HUDEP-2 (cell line): ENCODE results near the gene TACC2.

Experiments used
- DNase-seq, 76 experiments: peaks; one replicate each; lab custom pipeline; 2025; ENCODE audit not compliant: unreplicated experiment in 76 of 76; lab: John Stamatoyannopoulos, UW

Gene TACC2

DNA sequence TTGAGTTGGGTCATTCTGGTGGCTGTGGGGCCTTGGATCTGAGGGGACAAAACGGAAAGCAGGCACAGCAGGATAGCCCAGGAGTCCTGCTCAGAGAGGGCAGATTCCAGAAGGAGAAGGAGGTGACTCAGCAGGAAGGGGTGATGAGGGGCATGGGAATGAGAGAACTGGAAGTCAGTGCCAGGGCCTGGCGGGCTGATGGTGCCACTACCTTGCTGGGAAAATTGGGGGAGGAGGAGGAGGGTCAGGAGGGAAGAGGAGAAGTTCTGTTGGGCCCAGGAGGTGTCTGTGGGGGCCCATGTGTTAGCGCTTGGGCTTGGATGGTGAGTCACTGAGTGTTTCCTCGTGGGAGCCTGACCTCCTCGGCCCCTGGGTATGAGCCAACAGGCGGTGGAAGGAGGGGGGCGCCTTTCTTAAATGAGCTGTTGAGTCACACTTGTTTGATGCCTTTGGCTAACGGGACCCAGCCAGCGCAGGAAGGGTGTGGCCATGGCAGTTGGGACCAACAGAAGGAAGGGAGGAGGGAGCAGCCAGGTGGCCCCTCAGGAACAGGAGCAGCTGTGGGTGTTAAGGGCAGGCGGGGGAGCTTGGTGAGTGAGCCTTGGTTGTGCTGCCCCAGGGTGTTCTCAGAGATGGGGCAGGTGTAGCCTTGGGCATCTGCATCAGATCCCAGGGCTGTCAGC, 152.1 kb downstream of the TACC2 start:
- DNase-seq, result peak in 61 of 76 experiments; percentile 8 to 85 (median 44)

DNA sequence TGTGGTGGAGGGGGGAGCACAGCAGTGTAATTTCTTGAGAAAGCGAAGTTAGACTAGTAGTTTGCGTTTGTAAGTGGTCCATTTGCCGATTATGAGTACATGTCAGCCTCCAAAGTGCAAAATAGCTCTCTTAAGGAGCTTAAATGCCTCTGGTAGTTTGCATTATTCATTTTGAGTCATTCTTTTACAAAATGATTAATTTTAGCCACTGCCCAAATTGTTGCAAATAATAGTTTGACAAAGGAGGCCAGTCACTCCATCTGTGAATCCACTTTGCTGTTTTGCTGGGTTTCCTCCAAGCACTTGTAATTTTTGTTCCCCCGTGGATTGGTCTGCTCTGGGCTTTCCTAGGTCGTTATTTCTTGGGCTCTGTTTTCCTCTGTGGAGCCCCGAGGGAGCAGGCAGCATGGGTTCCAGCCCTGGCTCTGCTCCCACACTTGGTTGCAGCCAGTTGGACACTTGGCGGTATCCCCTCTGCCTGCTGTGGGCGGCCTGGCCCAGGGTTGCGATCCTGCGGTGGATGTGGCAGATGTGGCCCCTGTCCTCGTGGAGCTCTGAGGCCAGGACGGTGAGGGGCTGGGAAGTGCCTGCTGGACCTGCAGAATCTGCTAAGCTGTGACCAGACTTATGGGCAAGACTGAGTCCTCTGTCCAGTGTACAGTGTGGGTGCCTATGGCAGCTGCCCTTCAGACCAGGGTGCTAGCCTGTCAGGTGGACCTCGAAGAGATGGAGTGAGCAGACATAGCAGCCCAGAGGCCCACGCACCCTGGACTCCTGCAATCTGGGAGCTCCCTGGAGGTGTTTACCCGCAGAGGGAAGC, 153.1 kb downstream of the TACC2 start:
- DNase-seq, result peak in 1 of 76 experiments; percentile 16

- DNase-seq, result peak in 16 of 76 experiments; percentile 3 to 38 (median 19)
Measured at GRCh38 chr10:122142641-122143237, 153.8 kb downstream of the TACC2 start.

DNA sequence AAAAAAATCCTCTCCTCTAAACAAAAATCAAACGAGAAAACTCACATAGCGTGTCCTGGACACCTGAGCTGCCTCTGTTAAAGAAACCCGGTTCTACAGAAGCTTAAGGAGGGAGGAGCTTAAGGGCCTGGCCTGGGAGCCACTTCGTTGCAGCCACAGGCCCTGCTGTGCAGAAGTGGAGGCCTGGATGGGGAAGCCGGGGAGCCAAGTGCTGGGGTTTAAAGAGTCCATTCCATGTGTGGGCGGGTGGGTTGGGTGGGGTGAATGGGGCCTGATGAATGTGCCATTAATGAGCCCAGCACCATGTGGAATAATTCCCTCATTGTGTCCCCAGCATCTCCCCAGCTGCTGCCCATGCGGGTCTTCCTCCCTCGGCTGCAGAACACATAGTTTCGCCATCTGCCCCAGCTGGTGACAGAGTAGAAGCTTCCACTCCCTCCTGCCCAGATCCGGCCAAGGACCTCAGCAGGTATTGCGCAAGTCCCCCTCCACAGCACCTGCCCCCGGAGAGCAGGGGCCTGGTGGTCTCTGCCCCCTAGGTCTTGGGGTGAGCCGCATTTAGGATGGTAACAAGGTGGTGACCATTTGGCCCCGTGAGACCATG, 154.4 kb downstream of the TACC2 start:
- no peak for DNase-seq

DNA sequence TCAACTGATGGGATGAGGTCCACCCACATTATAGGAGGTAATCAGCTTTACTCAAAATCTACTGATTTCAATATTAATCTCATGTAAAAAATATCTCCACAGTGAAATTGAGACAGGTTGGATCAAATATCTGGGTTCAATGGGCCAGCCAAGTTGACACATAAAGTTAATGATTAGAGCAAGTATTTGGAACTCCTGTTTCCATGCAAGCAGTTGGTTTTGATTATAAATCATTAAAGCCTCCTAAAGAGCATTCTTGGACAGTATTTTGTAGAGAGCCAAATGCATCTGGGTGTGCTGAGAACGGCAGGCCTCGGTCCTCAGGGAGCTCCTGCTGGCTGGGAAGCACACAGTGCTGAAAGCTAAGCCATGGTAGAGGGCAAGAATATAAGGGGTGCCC, 155.2 kb downstream of the TACC2 start:
- no peak for DNase-seq

GRCh38 chr10:122145113-122145512, 156.2 kb downstream of the TACC2 start:
- no peak for DNase-seq

- DNase-seq, result no peak
Measured at GRCh38 chr10:122147663-122148062, 158.7 kb downstream of the TACC2 start.

DNA sequence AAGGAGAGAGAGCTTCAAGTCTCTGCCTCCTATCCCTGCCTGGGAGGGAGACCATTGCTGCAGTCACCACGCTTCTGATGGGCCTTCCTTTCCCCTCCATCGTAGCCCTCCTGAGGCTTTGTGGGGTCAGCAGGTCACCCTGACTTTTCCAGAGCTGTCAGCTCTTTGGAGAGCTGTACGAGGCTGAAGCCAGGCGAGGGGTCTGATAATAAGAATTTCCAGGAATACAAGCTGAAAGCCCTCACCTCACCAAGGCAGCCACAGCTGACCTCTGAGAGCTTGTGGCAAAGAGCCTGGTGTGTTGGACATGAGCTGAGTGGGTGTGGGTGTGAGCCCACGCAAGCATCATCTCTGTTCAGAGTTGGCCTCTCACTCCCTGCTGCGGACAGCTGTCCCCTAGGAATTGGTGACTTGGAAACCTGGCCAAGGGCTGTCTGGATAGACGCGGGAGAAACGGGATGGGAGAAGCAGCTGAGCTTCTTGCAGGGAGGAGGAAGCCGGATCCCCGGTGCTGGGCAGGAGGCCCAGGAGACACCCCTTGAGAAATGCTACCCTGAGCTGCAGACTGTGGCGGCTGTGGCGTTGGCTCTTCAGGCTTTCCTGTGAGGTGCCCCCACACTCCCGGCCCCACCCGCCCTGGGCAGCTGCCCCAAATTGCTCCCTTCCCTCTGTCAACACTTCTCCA, 160.1 kb downstream of the TACC2 start:
- DNase-seq, result no peak

DNA sequence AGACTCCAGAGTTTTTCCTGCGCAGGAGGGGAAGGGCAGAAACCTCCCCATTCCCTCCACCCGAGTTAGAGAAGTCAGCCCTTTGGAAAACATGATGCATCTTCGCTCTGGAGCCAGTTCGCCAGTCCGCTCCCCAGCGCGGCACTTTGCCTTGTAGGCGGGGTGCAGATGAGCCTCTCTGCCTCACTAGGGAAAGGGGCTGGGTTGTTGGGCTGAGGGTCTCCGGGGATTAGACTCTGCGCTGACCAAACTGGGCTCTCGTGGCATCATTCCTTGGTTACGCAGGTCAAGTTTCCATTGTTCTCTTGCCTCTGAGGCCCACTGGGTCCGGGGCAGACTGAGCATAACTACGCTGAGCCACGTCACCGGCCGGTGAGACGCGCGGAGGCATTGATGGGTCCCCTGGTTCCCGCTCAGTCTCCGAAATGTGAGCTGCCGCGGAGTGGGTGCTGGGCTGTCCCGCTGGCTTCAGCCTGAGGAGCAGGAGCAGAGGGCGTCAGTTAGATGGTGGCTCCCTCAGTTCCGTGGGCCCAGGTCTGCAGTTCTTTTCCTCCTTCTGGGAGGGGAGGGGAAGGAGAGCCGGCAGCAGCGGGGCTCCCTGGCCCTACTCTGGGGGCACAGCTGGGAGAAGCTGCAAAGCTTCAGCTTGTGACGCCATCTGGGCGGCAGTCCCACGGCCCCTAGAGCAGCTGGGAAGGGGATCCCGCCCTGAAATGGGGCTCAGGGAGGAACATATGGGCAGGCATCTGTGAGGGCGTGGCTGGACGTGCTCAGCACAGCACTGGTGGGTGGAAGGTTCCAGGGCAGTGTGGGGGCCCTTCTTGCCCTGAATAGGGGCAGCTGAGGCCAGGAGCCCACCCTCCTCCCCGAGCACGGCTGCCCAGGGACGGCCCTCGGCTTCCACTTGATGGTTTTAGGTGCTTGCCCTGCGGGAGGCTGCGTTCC, 160.9 kb downstream of the TACC2 start:
- DNase-seq, result no peak

DNA sequence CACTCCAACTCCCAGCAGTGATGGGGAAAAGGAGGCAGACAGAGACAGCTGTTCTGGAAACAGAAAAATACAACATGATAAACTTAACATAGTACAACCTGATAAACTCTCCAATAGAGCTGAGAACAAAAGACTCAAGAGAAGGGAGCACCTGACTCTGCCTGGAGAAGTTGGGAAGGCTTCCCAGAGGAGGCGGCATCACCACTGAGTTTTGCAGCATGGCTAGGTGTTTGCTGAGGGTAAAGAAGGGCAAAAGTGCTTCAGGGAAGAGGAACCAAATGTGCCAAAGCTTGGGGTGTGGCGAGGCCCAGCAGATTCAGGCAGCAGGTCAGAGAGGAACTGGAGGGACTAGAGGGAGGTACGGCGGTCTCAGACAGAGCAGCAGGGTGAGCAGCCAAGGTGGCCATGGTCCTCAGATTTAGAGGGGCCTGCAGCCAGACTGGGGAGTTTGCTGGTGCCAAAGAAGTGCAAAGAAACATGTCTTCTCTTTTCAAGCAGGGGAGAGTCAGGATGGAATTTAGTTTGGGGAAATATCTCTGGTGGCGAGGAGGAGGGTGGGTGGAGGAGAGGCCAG, 162.2 kb downstream of the TACC2 start:
- DNase-seq, result no peak

GRCh38 chr10:122152544-122152943, 163.6 kb downstream of the TACC2 start:
- DNase-seq, result no peak

DNA sequence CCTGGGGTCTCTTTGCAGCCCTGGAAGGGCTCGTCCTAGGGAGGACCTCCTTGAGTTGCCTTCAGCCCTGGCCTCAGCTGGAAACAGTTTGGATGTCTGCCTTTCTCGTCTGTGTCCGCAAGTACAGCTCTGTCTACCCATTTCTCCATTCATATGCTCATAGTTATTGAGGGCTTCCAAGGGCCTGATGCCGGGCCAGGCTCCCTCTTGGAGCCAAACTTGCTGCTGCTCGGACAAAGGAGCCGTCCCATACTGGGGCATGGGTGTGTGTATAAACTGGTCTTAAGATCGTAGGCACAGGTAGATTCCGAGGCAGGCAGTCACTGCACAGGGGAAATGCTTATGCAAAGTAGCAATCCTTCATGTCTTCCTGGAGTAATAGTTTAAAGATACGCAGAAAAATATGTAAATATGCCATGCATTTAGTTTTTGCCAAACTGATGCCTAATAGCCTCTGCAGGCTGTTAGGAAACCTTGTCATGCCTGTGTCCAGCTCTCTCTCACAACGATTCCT, 165.1 kb downstream of the TACC2 start:
- no peak for DNase-seq

- DNase-seq, result no peak
Measured at GRCh38 chr10:122154545-122155366, 165.8 kb downstream of the TACC2 start.

DNA sequence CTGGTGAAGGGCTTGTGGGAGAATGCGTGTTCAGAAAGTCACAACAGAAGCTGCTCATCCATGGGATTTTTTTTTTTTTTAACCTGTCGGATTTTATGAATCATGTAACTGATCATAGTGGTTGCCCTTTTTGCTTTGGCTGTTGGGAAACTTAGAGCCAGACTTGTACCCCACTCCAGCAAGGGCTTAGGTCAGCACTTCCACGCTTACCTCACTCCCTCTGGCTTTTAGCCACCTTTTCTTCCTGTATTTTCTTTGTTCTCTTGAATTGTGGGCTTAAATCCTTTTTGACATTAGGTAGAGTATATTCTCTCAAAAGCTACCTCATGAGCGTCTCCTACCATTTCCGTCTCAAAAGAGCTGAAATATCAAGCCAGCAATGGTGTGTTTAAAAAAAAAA, 168.5 kb downstream of the TACC2 start:
- no peak for DNase-seq

DNA sequence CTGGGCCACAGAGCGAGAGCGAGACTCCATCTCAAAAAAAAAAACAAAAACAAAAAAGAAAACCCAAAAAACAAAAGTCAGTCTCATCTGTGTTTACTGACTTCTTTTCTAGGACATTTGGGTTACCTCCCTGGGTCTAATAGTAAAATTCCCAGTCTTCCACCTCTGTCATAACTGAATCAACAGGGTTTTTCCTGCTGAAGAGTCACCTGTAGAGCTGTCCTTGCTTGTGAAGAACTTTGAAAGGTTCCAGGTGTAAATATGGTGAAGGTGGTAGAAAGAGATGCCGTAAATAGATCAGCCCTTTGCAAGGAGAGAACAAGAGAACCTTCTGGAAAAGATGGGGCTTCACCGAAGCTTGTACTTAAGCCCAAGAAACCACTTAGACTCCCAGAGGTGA, 169.4 kb downstream of the TACC2 start:
- DNase-seq, result no peak

DNA sequence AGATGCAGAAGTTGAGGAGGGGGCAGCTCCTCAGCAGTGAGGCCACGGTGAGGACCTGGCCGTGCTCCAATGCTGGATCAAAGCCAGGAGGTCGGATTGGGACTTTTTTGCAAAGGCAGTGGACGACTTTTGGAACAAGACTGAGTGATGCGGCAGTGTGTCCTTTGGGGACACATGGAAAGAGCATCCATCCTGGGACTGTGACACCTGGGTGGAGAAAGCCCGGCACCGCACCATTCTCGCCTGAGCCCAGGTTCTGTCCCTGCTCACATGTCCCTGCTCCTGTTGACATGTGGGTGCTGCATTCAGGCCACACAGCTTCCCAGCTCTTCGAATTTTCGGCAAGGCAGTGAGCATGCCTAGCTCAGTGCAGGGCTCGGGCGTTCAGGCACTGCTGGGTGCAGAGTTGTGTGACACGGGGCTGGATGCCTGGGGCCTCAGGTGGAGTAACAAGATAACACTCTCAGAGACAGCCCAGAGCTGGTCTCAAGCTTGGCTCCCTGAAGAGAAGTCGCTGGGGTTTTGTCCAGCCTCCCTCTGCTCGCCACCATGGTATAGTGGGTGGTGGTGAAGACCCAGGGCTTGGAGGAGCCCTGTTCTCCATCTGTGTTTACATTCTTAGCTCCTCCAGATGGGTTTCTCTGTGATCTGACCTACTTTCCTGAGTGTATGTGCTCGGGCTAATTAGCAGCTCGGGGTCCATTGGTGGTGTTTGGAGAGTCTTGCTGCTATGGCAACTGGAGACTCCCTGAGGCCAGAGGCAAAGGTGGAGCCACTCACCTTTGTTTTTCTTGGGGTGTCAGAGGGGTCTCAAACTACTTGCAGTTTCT, 170.4 kb downstream of the TACC2 start:
- peak in 1 of 76 experiments; percentile 3 for DNase-seq

DNA sequence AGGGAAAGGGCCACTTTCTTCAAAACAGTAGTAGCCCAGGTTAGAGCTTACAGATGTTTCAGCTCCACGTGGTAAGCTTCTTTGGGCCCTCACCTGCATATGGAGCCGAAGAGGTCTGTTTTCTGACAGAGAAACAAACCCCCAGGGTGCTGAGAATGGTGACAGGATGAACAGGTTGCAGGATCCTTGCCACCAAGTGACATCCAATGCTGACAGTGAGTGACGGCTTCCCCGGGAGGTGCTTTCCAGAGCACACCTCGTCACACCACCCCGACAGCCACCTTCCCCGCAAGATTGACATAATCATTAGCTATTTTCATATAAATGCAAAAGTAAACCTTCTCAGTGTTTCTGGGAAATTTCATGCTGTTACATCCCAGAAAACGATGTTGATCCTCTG, 172.8 kb downstream of the TACC2 start:
- DNase-seq, result no peak
